HG02571 (cell line): Measurements from ENCODE around the gene PATL2.
"Not testable (repeated sequence)": the region's sequence is repeated elsewhere in the genome, so short reads cannot be mapped to it uniquely, and the experiment has no call there.

Experiments
- ATAC-seq: cut with Tn5 transposase; IDR thresholded peaks from one replicate; pipeline ENCODE4 v1.9.1; 2021; ENCODE audit warnings: mild to moderate bottlenecking, moderate library complexity; ENCODE audit not compliant: unreplicated experiment

The PATL2 gene

GRCh38 chr15:44711096-44711742 lies at the start of gene PATL2, which contains the start of gene B2M:
Gene PATL2 (minus strand): TSS chr15:44711323. CDS start chr15:44676490, 34,833 bp downstream.
Gene B2M (plus strand): TSS chr15:44711517. CDS start chr15:44711547, 30 bp downstream.
- ATAC-seq, result peak; percentile 87

GRCh38 chr15:44753345-44753744 lies 42.2 kb upstream of the PATL2 start:
- no peak for ATAC-seq

- ATAC-seq, result not testable (repeated sequence)
These were observed 32.3 kb upstream of the PATL2 start for GRCh38 chr15:44743454-44743853.

- not testable (repeated sequence) for ATAC-seq
These were observed 28.2 kb upstream of the PATL2 start for GRCh38 chr15:44739222-44739847.

GRCh38 chr15:44738340-44738984 lies 27.3 kb upstream of the PATL2 start:
- ATAC-seq, result no peak

- no peak for ATAC-seq
These were observed 25.1 kb upstream of the PATL2 start, which contains the start of gene TRIM69 for GRCh38 chr15:44736181-44736765. Gene TRIM69 (plus strand): TSS chr15:44736528. CDS start chr15:44736705, 177 bp downstream.

GRCh38 chr15:44735482-44736180 lies 24.5 kb upstream of the PATL2 start:
- ATAC-seq, result no peak

GRCh38 chr15:44734839-44735481 lies 23.8 kb upstream of the PATL2 start:
- no peak for ATAC-seq

GRCh38 chr15:44729408-44730127 lies 18.4 kb upstream of the PATL2 start:
- peak; percentile 10 for ATAC-seq

- ATAC-seq, result peak; percentile 75
These were observed 17.7 kb upstream of the PATL2 start for GRCh38 chr15:44728576-44729407.

GRCh38 chr15:44728232-44728575 lies 17.1 kb upstream of the PATL2 start:
- ATAC-seq, result not testable (repeated sequence)

- ATAC-seq, result no peak
These were observed 16.5 kb upstream of the PATL2 start for GRCh38 chr15:44727485-44728231.

GRCh38 chr15:44726568-44727484 lies 15.7 kb upstream of the PATL2 start:
- ATAC-seq, result peak; percentile 24

- no peak for ATAC-seq
These were observed 15.0 kb upstream of the PATL2 start for GRCh38 chr15:44726136-44726535.

GRCh38 chr15:44722011-44722410 lies 10.9 kb upstream of the PATL2 start:
- ATAC-seq, result no peak

GRCh38 chr15:44720460-44721176 lies 9.5 kb upstream of the PATL2 start:
- no peak for ATAC-seq
